ENCODE measurements around the gene RAB3D.
"Not testable (repeated sequence)": the region's sequence is repeated elsewhere in the genome, so short reads cannot be mapped to it uniquely, and the experiment has no call there.

The RAB3D gene

DNA sequence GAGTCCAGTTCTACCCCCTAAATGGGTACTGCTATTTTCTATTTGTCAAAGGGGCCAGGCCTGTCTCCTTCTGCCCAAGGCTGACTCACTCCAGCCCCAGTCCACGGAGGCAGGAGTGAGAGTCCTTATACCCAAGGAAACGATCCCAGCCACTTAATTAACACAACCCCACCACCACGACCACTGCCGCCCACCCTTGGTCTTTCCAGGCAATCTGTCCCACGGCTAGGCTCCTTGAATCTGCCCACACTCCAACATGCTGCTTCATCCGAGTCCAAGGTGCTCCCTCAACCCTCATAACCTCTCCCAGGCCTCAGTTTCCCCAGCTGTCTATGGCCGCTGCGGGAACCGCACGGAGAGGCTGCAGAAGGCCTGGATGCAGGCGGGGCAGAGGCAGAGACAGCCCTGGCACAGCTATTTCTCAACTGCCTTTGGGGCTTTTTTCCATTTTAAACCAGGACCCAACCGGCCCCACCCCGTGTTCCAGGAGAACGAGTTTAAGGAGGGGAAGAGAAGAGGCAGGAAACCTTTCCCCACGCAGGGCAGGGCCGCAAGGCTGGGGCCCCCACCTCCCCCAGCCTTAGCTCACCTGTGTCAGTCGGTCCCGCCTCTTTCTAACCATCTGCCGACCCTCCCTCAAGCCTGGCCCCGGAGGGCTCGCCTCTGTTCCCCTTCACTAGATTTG, 746 bp downstream of the RAB3D start:
- Histone ChIP-seq H3K9me3 (ENCODE audit: control insufficient read depth in 5 of 5, low read length in 5 of 5) (no peaks in the 10 kb centered on the region), H3K4me3 (ENCODE audit: low read depth in 1 of 5, low read length in 5 of 5) (peak overlapping the region; percentile 37 to 82 (median 76)), H3K36me3 (ENCODE audit: control insufficient read depth in 5 of 5, insufficient read depth in 5 of 5, low read length in 5 of 5) (peaks cover 0 to 41% (median 29%) of the 10 kb centered on the region in 5 donors), H3K9ac (ENCODE audit: low read length in 5 of 5) (peak overlapping the region in 4 of 5 donors; percentile 30 to 75 (median 74)), H3K4me1 (ENCODE audit: control insufficient read depth in 5 of 5, insufficient read depth in 5 of 5, low read length in 5 of 5) (peaks cover 4 to 23% (median 17%) of the 10 kb centered on the region in 5 donors), H3K27ac (ENCODE audit: low read depth, low read length) (peak overlapping the region; percentile 23), H3K27me3 (ENCODE audit: control insufficient read depth in 5 of 5, insufficient read depth in 4 of 5, low read length in 5 of 5) (no peaks in the 10 kb centered on the region)

DNA sequence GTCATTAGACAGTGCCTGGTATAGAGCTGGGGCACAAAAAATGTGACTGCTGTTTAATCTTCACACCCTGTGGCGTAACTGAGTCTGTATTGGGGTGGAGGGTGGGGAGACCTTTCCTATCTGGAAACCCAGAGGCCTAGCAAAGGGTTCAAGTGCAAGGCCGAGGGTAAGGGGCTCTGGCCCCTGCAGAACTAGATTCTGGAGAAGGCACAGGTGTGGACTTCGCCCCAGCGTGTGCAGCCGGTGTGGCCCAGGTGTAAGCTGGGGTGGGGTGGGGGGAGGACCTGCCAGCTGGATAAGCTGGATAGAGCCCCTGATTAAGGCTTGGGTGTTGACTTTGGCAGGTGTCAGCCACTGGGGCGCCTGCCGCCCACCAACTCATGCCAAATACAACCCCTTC, 1.3 kb downstream of the RAB3D start:
- H3K9ac ChIP-seq (ENCODE audit: low read length in 5 of 5): peak overlapping the region in 3 of 5 donors; percentile 73 to 75 (median 74)
- H3K4me3 ChIP-seq (ENCODE audit: low read depth in 1 of 5, low read length in 5 of 5): peak overlapping the region in 1 of 5 donors; percentile 82
- H3K36me3 ChIP-seq (ENCODE audit: control insufficient read depth in 5 of 5, insufficient read depth in 5 of 5, low read length in 5 of 5): peaks cover 0 to 45% (median 33%) of the 10 kb centered on the region in 5 donors

DNA sequence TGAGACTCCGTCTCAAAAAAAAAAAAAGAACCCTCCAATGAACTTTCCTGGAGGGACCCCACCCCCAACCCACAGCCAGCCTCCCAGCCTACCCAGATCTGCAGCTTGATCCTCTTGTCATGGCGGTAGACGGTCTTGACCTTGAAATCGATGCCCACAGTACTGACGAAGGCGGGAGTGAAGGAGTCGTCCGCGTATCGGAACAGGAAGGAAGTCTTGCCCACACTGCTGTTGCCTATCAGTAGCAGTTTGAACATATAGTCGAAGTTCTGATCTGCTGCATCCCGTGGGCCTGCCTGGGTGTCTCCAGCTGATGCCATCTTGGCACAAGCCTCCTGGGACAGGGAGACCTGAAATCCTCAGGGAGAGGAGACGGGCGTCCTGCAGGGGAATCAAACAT, 2.4 kb downstream of the RAB3D start:
- Histone ChIP-seq H3K9ac (ENCODE audit: low read length in 5 of 5) (no peak overlapping the region), H3K27me3 (ENCODE audit: control insufficient read depth in 5 of 5, insufficient read depth in 4 of 5, low read length in 5 of 5) (no peaks in the 10 kb centered on the region), H3K36me3 (ENCODE audit: control insufficient read depth in 5 of 5, insufficient read depth in 5 of 5, low read length in 5 of 5) (peaks cover 0 to 45% (median 33%) of the 10 kb centered on the region in 5 donors), H3K27ac (ENCODE audit: low read depth, low read length) (no peak overlapping the region), H3K4me3 (ENCODE audit: low read depth in 1 of 5, low read length in 5 of 5) (no peak overlapping the region), H3K4me1 (ENCODE audit: control insufficient read depth in 5 of 5, insufficient read depth in 5 of 5, low read length in 5 of 5) (peaks cover 4 to 21% (median 17%) of the 10 kb centered on the region in 5 donors), H3K9me3 (ENCODE audit: control insufficient read depth in 5 of 5, low read length in 5 of 5) (no peaks in the 10 kb centered on the region)

More for the DNA sequence above, 1.3 kb downstream of the RAB3D start:
- no peaks in the 10 kb centered on the region for H3K9me3 ChIP-seq (ENCODE audit: control insufficient read depth in 5 of 5, low read length in 5 of 5)
- H3K27ac ChIP-seq (ENCODE audit: low read depth, low read length): no peak overlapping the region
- no peaks in the 10 kb centered on the region for H3K27me3 ChIP-seq (ENCODE audit: control insufficient read depth in 5 of 5, insufficient read depth in 4 of 5, low read length in 5 of 5)
- peaks cover 4 to 21% (median 17%) of the 10 kb centered on the region in 5 donors for H3K4me1 ChIP-seq (ENCODE audit: control insufficient read depth in 5 of 5, insufficient read depth in 5 of 5, low read length in 5 of 5)

DNA sequence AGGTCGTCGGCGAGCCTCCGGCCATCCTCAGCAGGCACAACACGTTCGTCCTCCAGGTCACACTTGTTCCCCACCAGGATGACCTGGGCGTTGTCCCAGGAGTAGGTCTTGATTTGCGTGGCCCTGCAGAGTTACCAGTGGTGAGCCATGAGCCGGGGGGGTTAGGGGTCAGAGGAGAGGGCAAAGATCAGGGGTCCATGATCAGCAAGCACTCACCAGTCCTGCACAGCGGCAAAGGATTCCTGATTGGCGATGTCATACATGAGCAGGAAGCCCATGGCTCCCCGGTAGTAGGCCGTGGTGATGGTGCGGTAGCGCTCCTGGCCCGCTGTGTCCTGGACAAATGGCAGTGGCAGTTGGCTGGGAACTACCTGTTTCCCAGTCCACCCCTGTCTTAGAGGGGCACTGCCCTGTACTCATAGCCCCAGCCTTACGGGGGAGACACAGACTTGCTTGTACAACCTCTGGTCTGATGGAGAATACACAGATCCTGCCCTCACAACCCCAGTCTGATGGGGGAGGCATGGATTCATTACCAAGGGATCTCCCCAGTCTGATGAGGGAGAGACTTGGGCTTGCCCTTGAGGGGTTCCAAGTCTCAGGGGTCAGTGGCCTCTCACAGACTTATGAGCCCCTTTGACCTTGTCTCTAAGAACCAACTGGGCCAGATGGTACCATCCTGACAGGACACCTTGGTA, 3.9 kb downstream of the RAB3D start:
- no peaks in the 10 kb centered on the region for H3K27me3 ChIP-seq (ENCODE audit: control insufficient read depth in 5 of 5, insufficient read depth in 4 of 5, low read length in 5 of 5)
- H3K4me1 ChIP-seq (ENCODE audit: control insufficient read depth in 5 of 5, insufficient read depth in 5 of 5, low read length in 5 of 5): peaks cover 4 to 21% (median 17%) of the 10 kb centered on the region in 5 donors
- no peak overlapping the region for H3K9ac ChIP-seq (ENCODE audit: low read length in 5 of 5)
- H3K4me3 ChIP-seq (ENCODE audit: low read depth in 1 of 5, low read length in 5 of 5): no peak overlapping the region
- H3K36me3 ChIP-seq (ENCODE audit: control insufficient read depth in 5 of 5, insufficient read depth in 5 of 5, low read length in 5 of 5): peaks cover 0 to 45% (median 35%) of the 10 kb centered on the region in 5 donors
- H3K9me3 ChIP-seq (ENCODE audit: control insufficient read depth in 5 of 5, low read length in 5 of 5): no peaks in the 10 kb centered on the region
- no peak overlapping the region for H3K27ac ChIP-seq (ENCODE audit: low read depth, low read length)

DNA sequence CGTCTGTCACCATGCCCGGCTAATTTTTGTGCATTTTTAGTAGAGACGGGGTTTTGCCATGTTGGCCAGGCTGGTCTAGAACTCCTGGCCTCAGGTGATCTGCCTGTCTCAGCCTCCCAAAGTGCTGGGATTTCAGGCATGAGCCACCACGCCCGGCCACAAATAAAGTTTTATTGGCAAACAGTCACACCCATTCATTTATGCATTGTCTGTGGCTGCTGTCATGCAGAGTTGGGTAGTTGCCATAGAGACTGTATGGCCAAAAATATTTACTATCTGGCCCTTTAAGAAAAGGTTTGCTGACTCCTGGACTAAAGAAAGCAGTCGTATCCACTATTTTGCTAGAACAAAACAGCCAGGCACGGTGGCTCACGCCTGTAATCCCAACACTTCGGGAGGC, 5.6 kb downstream of the RAB3D start:
- peaks cover 2 to 10% (median 5%) of the 10 kb centered on the region in 5 donors for H3K4me1 ChIP-seq (ENCODE audit: control insufficient read depth in 5 of 5, insufficient read depth in 5 of 5, low read length in 5 of 5)
- peaks cover 0 to 53% (median 36%) of the 10 kb centered on the region in 5 donors for H3K36me3 ChIP-seq (ENCODE audit: control insufficient read depth in 5 of 5, insufficient read depth in 5 of 5, low read length in 5 of 5)
- H3K27me3 ChIP-seq (ENCODE audit: control insufficient read depth in 5 of 5, insufficient read depth in 4 of 5, low read length in 5 of 5); H3K4me3 ChIP-seq (ENCODE audit: low read depth in 1 of 5, low read length in 5 of 5); H3K9me3 ChIP-seq (ENCODE audit: control insufficient read depth in 5 of 5, low read length in 5 of 5); H3K27ac ChIP-seq (ENCODE audit: low read depth, low read length); H3K9ac ChIP-seq (ENCODE audit: low read length in 5 of 5): not testable (repeated sequence)

DNA sequence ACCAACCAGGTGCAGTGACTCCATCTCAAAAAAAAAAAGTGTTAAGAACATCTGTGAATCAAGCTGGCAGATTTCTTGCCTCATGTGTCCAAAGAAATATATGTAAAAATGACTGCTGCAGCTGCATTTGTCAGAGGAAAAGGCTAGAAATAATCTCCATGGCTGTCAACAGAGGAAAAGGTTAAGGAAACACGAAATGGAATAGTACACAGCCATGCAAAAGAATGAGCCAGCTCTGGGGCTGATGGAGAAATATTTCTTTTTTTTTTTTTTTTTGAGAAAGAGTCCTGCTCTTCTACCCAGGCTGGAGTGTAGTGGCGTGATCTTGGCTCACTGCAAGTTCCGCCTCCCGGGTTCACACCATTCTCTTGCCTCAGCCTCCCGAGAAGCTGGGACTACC, 6.6 kb downstream of the RAB3D start:
- Histone ChIP-seq H3K4me3 (ENCODE audit: low read depth in 1 of 5, low read length in 5 of 5) (no peak overlapping the region), H3K27ac (ENCODE audit: low read depth, low read length) (no peak overlapping the region), H3K36me3 (ENCODE audit: control insufficient read depth in 5 of 5, insufficient read depth in 5 of 5, low read length in 5 of 5) (peaks cover 0 to 60% (median 37%) of the 10 kb centered on the region in 5 donors), H3K4me1 (ENCODE audit: control insufficient read depth in 5 of 5, insufficient read depth in 5 of 5, low read length in 5 of 5) (peaks cover 0 to under 1% (median 0%) of the 10 kb centered on the region in 5 donors), H3K27me3 (ENCODE audit: control insufficient read depth in 5 of 5, insufficient read depth in 4 of 5, low read length in 5 of 5) (no peaks in the 10 kb centered on the region), H3K9ac (ENCODE audit: low read length in 5 of 5) (no peak overlapping the region), H3K9me3 (ENCODE audit: control insufficient read depth in 5 of 5, low read length in 5 of 5) (no peaks in the 10 kb centered on the region)

DNA sequence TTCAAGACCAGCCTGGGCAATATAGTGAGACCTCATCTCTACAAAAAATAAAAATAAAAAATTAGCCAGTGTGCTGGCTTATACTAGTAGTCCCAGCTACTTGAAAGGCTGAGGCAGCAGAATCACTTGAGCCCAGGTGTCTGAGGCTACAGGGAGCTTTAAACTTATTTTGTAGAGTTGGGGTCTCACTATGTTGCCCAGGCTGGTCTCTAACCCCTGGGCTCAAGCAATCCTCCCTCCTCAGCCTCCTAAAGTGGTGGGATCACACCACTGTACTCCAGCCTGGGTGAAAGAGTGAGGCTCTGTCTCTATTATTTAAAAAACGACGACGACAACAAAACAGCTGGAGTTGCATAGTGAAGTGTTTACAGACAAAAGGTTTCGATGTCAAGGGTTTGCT, 8.0 kb downstream of the RAB3D start:
- Histone ChIP-seq H3K9ac (ENCODE audit: low read length in 5 of 5) (no peak overlapping the region), H3K27me3 (ENCODE audit: control insufficient read depth in 5 of 5, insufficient read depth in 4 of 5, low read length in 5 of 5) (no peaks in the 10 kb centered on the region), H3K4me3 (ENCODE audit: low read depth in 1 of 5, low read length in 5 of 5) (no peak overlapping the region), H3K9me3 (ENCODE audit: control insufficient read depth in 5 of 5, low read length in 5 of 5) (no peaks in the 10 kb centered on the region), H3K36me3 (ENCODE audit: control insufficient read depth in 5 of 5, insufficient read depth in 5 of 5, low read length in 5 of 5) (peaks cover 0 to 65% (median 41%) of the 10 kb centered on the region in 5 donors), H3K27ac (ENCODE audit: low read depth, low read length) (no peak overlapping the region), H3K4me1 (ENCODE audit: control insufficient read depth in 5 of 5, insufficient read depth in 5 of 5, low read length in 5 of 5) (no peaks in the 10 kb centered on the region)

DNA sequence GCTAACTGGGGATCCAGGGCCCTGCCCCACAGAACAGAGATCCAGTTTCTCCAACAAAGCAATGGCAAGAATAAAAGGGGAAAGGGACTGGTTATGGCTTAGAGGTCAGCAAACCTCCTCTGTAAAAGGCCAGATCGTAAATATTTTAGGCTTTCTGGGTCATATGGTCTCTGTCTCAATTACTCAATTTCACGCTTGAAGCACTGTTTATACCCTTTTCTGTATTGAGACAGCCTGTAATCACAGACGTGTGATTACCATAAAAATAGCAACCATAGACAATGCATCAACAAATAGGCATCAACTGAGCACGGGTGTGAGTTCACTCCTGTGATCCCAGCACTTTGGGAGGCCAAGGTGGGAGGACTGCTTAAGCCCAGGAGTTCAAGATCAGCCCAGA, 9.3 kb downstream of the RAB3D start:
- no peak overlapping the region for H3K9ac ChIP-seq (ENCODE audit: low read length in 5 of 5)
- H3K4me3 ChIP-seq (ENCODE audit: low read depth in 1 of 5, low read length in 5 of 5): no peak overlapping the region
- peaks cover 0 to under 1% (median 0%) of the 10 kb centered on the region in 5 donors for H3K4me1 ChIP-seq (ENCODE audit: control insufficient read depth in 5 of 5, insufficient read depth in 5 of 5, low read length in 5 of 5)
- H3K9me3 ChIP-seq (ENCODE audit: control insufficient read depth in 5 of 5, low read length in 5 of 5): no peaks in the 10 kb centered on the region
- peaks cover 0 to 60% (median 34%) of the 10 kb centered on the region in 5 donors for H3K36me3 ChIP-seq (ENCODE audit: control insufficient read depth in 5 of 5, insufficient read depth in 5 of 5, low read length in 5 of 5)
- no peaks in the 10 kb centered on the region for H3K27me3 ChIP-seq (ENCODE audit: control insufficient read depth in 5 of 5, insufficient read depth in 4 of 5, low read length in 5 of 5)
- no peak overlapping the region for H3K27ac ChIP-seq (ENCODE audit: low read depth, low read length)

DNA sequence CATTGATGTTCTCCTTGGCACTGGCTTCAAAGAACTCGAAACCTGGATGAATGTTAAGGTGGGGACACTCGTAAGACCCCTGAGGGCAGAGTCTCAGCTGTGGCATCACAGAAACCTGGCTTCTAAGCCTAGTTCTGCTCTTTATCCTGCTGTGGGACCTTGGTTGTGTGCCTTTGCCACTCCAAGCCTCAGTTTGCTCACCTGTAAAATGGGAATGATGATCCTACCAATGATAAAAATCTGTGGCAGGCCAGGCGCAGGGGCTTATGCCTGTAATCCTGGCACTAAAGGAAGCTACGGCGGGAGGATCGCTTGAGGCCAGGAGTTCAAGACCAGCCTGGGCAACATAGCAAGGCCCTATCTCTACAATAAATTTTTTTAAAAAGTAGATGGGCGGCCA, 13.9 kb downstream of the RAB3D start:
- Histone ChIP-seq H3K4me3 (ENCODE audit: low read depth in 1 of 5, low read length in 5 of 5) (no peak overlapping the region), H3K9me3 (ENCODE audit: control insufficient read depth in 5 of 5, low read length in 5 of 5) (no peaks in the 10 kb centered on the region), H3K27me3 (ENCODE audit: control insufficient read depth in 5 of 5, insufficient read depth in 4 of 5, low read length in 5 of 5) (no peaks in the 10 kb centered on the region), H3K4me1 (ENCODE audit: control insufficient read depth in 5 of 5, insufficient read depth in 5 of 5, low read length in 5 of 5) (peaks cover 1 to 27% (median 21%) of the 10 kb centered on the region in 5 donors), H3K36me3 (ENCODE audit: control insufficient read depth in 5 of 5, insufficient read depth in 5 of 5, low read length in 5 of 5) (peaks cover 0 to 39% (median 22%) of the 10 kb centered on the region in 5 donors), H3K27ac (ENCODE audit: low read depth, low read length) (no peak overlapping the region), H3K9ac (ENCODE audit: low read length in 5 of 5) (no peak overlapping the region)

DNA sequence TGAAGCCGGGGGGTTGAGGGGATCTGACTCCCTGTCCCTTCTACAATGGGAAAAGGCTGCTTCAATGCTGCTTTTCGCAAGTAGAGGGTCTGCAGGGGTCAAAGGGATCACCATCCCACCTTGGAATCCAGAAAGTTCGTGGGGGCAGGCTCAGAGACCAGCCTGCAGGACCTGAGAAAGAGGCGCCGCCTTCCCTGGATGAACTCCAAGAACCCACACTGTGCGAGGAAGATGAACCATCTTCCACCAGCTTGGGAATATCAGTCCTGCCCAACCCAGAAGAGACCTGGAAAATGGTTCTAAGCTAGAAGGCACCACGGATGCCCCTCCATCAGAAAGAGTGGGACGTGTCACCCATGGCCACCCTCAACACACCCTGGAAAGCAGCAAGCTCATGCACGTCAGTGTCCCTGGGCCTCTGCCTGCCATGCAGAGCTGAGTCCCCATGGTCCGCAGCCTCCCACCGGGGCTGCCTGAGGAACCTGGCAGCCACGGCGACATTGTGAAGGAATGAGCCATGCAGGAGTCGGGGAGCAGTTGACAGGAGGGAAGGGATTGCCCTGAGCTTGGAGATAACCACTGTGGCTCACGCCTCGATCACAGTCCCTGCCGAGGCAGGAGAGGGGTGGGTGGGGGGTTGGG, 14.6 kb downstream of the RAB3D start:
- peaks cover 1 to 27% (median 21%) of the 10 kb centered on the region in 5 donors for H3K4me1 ChIP-seq (ENCODE audit: control insufficient read depth in 5 of 5, insufficient read depth in 5 of 5, low read length in 5 of 5)
- H3K27me3 ChIP-seq (ENCODE audit: control insufficient read depth in 5 of 5, insufficient read depth in 4 of 5, low read length in 5 of 5): no peaks in the 10 kb centered on the region
- H3K9ac ChIP-seq (ENCODE audit: low read length in 5 of 5): peak overlapping the region in 2 of 5 donors; percentile 1 to 26
- H3K36me3 ChIP-seq (ENCODE audit: control insufficient read depth in 5 of 5, insufficient read depth in 5 of 5, low read length in 5 of 5): peaks cover 0 to 37% (median 22%) of the 10 kb centered on the region in 5 donors
- no peaks in the 10 kb centered on the region for H3K9me3 ChIP-seq (ENCODE audit: control insufficient read depth in 5 of 5, low read length in 5 of 5)
- H3K27ac ChIP-seq (ENCODE audit: low read depth, low read length): peak overlapping the region; percentile 50
- no peak overlapping the region for H3K4me3 ChIP-seq (ENCODE audit: low read depth in 1 of 5, low read length in 5 of 5)

Data from subcutaneous abdominal adipose tissue (tissue), 5 donors.